PC-3 (cell line): ENCODE data around the gene HSD3B2. TPM values are rescaled to one million over a fixed set of nuclear protein-coding genes. Genes with fewer than 3 reads are reported as not detected.
A peak's percentile ranks its signal among the peaks of the same experiment; 100 is the strongest.

Experiments
- ATAC-seq: fragments of 200-7000 bp; cut with Tn5 transposase; 2 replicates; pipeline ENCODE4 v1.9.1; 2020; ENCODE audit warnings: mild to moderate bottlenecking, moderate library complexity
- BruUV-seq: library from RNA; stranded (reverse); fragments of 400-500 nt; replicated peaks from 2 replicates; lab custom pipeline; 2021; lab: Mats Ljungman, UMichigan
- CTCF ChIA-PET: fragments of 300-600 bp; sonication (Branson Sonifier 250); formaldehyde crosslinking; loops from one replicate; lab custom pipeline; 2022; ENCODE audit warnings: antibody characterized with exemption; lab: Charles Lee
- POLR2A ChIA-PET: fragments of 300-600 bp; sonication (Branson Sonifier 250); formaldehyde crosslinking; loops from one replicate; lab custom pipeline; 2022; ENCODE audit warnings: antibody characterized with exemption; ENCODE audit not compliant: unreplicated experiment; lab: Charles Lee
- DNase-seq: peaks from one replicate; pipeline ENCODE4 v3.0.0-alpha.2; 2015
- H2AFZ ChIP-seq: fragments of 300-600 bp; sonication (generic); 2 replicates; pipeline ENCODE4 v1.6.0; 2016; ENCODE audit warnings: antibody characterized with exemption, low read length
- H3F3A ChIP-seq: fragments of 300-600 bp; sonication (generic); one replicate; pipeline ENCODE4 v1.6.0; 2017; ENCODE audit warnings: antibody characterized with exemption, low read length, control low read depth, mild to moderate bottlenecking; ENCODE audit not compliant: unreplicated experiment
- H3K27ac ChIP-seq: fragments of 300-600 bp; sonication (generic); 2 replicates; pipeline ENCODE4 v1.5.1; 2016; ENCODE audit warnings: mild to moderate bottlenecking, low read length
- H3K27me3 ChIP-seq: fragments of 300-600 bp; sonication (generic); 2 replicates; pipeline ENCODE4 v1.6.1; 2016; ENCODE audit warnings: low read length, mixed read lengths
- H3K36me3 ChIP-seq: fragments of 300-600 bp; sonication (generic); 2 replicates; pipeline ENCODE4 v1.6.1; 2016; ENCODE audit warnings: low read depth, mixed run types, low read length, mixed read lengths
- H3K4me1 ChIP-seq: fragments of 300-600 bp; sonication (generic); 2 replicates; pipeline ENCODE4 v1.5.1; 2016; ENCODE audit warnings: low read length; ENCODE audit not compliant: insufficient read depth
- H3K4me2 ChIP-seq: fragments of 300-600 bp; sonication (generic); 2 replicates; pipeline ENCODE4 v1.6.0; 2016; ENCODE audit warnings: low read length
- H3K4me3 ChIP-seq: fragments of 300-600 bp; sonication (generic); 2 replicates; pipeline ENCODE4 v1.5.1; 2016; ENCODE audit warnings: mild to moderate bottlenecking, low read length, mixed read lengths
- H3K79me2 ChIP-seq: fragments of 300-600 bp; sonication (generic); 2 replicates; pipeline ENCODE4 v1.6.1; 2017; ENCODE audit warnings: low read length, mixed read lengths
- H3K9ac ChIP-seq: fragments of 300-600 bp; sonication (generic); 2 replicates; pipeline ENCODE4 v1.6.0; 2016; ENCODE audit warnings: mild to moderate bottlenecking, low read length
- H3K9me2 ChIP-seq: fragments of 300-600 bp; sonication (generic); replicated peaks from 2 replicates; pipeline ENCODE4 v1.6.1; 2016; ENCODE audit warnings: mixed run types, low read length, mixed read lengths
- H3K9me3 ChIP-seq: fragments of 300-600 bp; sonication (generic); 2 replicates; pipeline ENCODE4 v1.6.1; 2016; ENCODE audit warnings: low read length, mixed read lengths
- H4K20me1 ChIP-seq: fragments of 300-600 bp; sonication (generic); 2 replicates; pipeline ENCODE4 v1.6.1; 2016; ENCODE audit warnings: low read length, mixed read lengths
- CTCF ChIP-seq: fragments of 300-600 bp; sonication (generic); conservative IDR thresholded peaks from 2 replicates; pipeline ENCODE4 v1.5.1; 2017; ENCODE audit warnings: antibody characterized with exemption, low read depth, mild to moderate bottlenecking, low read length
- EZH2 ChIP-seq: fragments of 300-600 bp; sonication (generic); IDR thresholded peaks from one replicate; pipeline ENCODE4 v1.6.1; 2017; ENCODE audit warnings: antibody characterized with exemption, mild to moderate bottlenecking, low read length; ENCODE audit not compliant: unreplicated experiment
- EZH2phosphoT487 ChIP-seq: fragments of 300-600 bp; sonication (generic); IDR thresholded peaks from 2 replicates; pipeline ENCODE4 v1.6.1; 2018; ENCODE audit warnings: mild to moderate bottlenecking, antibody characterized with exemption, low read length, borderline replicate concordance
- intact Hi-C: fragments of 100-400 bp; cut with micrococcal nuclease; formaldehyde crosslinking; loops from 2 replicates; pipeline ENCODE4 v1.9.0; 2023
- total RNA-seq: library from RNA; depleted of rRNA; stranded (reverse); fragments of >200 nt; gene quantifications from 2 replicates; pipeline ENCODE4 v1.2.3, GENCODE V29; 2014

HSD3B2 gene
- total RNA-seq, 1 experiment from 2014 or later, result not detected

- Histone ChIP-seq H3K9me3 (no peaks in the 10 kb centered on the region), H3K4me3 (no peak overlapping the region), H3F3A (no peaks in the 10 kb centered on the region), H3K27me3 (no peaks in the 10 kb centered on the region), H4K20me1 (no peaks in the 10 kb centered on the region), H3K27ac (no peak overlapping the region), H2AFZ (no peak overlapping the region), H3K9ac (no peak overlapping the region), H3K36me3 (no peaks in the 10 kb centered on the region), H3K79me2 (no peaks in the 10 kb centered on the region), H3K4me2 (peak overlapping the region; percentile 52), H3K4me1 (peaks cover 20% of the 10 kb centered on the region), H3K9me2 (no peaks in the 10 kb centered on the region)
- DNase-seq, result peak; percentile 95
- no TSS peak for BruUV-seq
- no peak for TF ChIP-seq CTCF
- TF ChIP-seq EZH2phosphoT487, result no peak
- no peak for TF ChIP-seq EZH2
- ChIA-PET CTCF (no interaction called here), POLR2A (no interaction called here)
- intact Hi-C loops, result no loop called here
- ATAC-seq, result peak; percentile 68
Observed at GRCh38 chr1:119453021-119453420, 38.1 kb downstream of the HSD3B2 start.

- Histone ChIP-seq H3K9me3 (no peaks in the 10 kb centered on the region), H3K4me3 (no peak overlapping the region), H3F3A (no peaks in the 10 kb centered on the region), H3K4me1 (no peaks in the 10 kb centered on the region), H3K4me2 (no peak overlapping the region), H3K9ac (no peak overlapping the region), H3K79me2 (no peaks in the 10 kb centered on the region), H3K27me3 (no peaks in the 10 kb centered on the region), H3K36me3 (no peaks in the 10 kb centered on the region), H3K27ac (no peak overlapping the region), H3K9me2 (no peaks in the 10 kb centered on the region), H2AFZ (no peak overlapping the region), H4K20me1 (no peaks in the 10 kb centered on the region)
- intact Hi-C loops, result no loop called here
- CTCF ChIA-PET, result no interaction called here
- POLR2A ChIA-PET, result no interaction called here
- peak; percentile 8 for DNase-seq
- no peak for TF ChIP-seq CTCF
- no peak for TF ChIP-seq EZH2
- TF ChIP-seq EZH2phosphoT487, result no peak
- no peak for ATAC-seq
- no TSS peak for BruUV-seq
Observed at GRCh38 chr1:119462964-119463363, 48.0 kb downstream of the HSD3B2 start.

- no peaks in the 10 kb centered on the region for H4K20me1 ChIP-seq
- no peak for ATAC-seq
Observed at GRCh38 chr1:119463569-119463968, 48.6 kb downstream of the HSD3B2 start.

More at GRCh38 chr1:119463569-119463968, 48.6 kb downstream of the HSD3B2 start:
- POLR2A ChIA-PET, result no interaction called here
- Histone ChIP-seq H3K9ac (no peak overlapping the region), H3K9me3 (no peaks in the 10 kb centered on the region), H3K79me2 (no peaks in the 10 kb centered on the region), H3K4me1 (no peaks in the 10 kb centered on the region), H3F3A (no peaks in the 10 kb centered on the region), H3K27ac (no peak overlapping the region), H3K9me2 (no peaks in the 10 kb centered on the region), H2AFZ (no peak overlapping the region), H3K36me3 (no peaks in the 10 kb centered on the region), H3K27me3 (no peaks in the 10 kb centered on the region), H3K4me3 (no peak overlapping the region), H3K4me2 (no peak overlapping the region)
- DNase-seq, result no peak
- BruUV-seq, result no TSS peak
- TF ChIP-seq EZH2 (no peak), EZH2phosphoT487 (no peak), CTCF (no peak)
- CTCF ChIA-PET, result no interaction called here
- intact Hi-C loops, result no loop called here
